ENCODE results near the gene BCL2L13.

DNA sequence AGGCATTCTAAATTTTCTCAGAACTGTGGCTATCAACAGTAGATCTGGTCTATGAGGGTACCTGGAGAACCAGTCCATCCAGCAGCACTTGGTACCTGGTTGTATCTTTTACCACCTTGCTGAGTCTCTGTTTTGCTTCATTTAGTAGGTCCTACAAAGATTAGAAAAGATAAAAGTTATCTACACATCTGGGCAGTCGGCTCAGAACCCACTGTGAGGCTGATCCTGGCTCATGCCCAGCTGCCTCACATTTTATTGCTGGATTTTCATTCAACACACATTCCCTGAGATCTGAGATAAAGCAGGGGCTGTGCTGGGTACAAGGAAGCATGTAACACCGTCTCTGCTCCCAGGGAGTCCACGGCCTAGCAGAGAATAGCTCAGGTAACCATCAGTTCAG lies 37.5 kb upstream of the BCL2L13 start:
- TF ChIP-seq POLR2AphosphoS5 (IDR thresholded peaks at IDR 0.05; ENCODE audit: low read depth) (no peak), GABPA (IDR thresholded peaks at IDR 0.05; ENCODE audit: low read depth) (no peak)
- TF ChIP-seq, protein P1, sequence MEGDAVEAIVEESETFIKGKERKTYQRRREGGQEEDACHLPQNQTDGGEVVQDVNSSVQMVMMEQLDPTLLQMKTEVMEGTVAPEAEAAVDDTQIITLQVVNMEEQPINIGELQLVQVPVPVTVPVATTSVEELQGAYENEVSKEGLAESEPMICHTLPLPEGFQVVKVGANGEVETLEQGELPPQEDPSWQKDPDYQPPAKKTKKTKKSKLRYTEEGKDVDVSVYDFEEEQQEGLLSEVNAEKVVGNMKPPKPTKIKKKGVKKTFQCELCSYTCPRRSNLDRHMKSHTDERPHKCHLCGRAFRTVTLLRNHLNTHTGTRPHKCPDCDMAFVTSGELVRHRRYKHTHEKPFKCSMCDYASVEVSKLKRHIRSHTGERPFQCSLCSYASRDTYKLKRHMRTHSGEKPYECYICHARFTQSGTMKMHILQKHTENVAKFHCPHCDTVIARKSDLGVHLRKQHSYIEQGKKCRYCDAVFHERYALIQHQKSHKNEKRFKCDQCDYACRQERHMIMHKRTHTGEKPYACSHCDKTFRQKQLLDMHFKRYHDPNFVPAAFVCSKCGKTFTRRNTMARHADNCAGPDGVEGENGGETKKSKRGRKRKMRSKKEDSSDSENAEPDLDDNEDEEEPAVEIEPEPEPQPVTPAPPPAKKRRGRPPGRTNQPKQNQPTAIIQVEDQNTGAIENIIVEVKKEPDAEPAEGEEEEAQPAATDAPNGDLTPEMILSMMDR (IDR thresholded peaks at IDR 0.05; ENCODE audit: insufficient read depth, low read length), result no peak
- TF ChIP-seq, protein P2, sequence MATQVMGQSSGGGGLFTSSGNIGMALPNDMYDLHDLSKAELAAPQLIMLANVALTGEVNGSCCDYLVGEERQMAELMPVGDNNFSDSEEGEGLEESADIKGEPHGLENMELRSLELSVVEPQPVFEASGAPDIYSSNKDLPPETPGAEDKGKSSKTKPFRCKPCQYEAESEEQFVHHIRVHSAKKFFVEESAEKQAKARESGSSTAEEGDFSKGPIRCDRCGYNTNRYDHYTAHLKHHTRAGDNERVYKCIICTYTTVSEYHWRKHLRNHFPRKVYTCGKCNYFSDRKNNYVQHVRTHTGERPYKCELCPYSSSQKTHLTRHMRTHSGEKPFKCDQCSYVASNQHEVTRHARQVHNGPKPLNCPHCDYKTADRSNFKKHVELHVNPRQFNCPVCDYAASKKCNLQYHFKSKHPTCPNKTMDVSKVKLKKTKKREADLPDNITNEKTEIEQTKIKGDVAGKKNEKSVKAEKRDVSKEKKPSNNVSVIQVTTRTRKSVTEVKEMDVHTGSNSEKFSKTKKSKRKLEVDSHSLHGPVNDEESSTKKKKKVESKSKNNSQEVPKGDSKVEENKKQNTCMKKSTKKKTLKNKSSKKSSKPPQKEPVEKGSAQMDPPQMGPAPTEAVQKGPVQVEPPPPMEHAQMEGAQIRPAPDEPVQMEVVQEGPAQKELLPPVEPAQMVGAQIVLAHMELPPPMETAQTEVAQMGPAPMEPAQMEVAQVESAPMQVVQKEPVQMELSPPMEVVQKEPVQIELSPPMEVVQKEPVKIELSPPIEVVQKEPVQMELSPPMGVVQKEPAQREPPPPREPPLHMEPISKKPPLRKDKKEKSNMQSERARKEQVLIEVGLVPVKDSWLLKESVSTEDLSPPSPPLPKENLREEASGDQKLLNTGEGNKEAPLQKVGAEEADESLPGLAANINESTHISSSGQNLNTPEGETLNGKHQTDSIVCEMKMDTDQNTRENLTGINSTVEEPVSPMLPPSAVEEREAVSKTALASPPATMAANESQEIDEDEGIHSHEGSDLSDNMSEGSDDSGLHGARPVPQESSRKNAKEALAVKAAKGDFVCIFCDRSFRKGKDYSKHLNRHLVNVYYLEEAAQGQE (IDR thresholded peaks at IDR 0.05; ENCODE audit: insufficient replicate concordance, low read depth), result no peak
